Fibroblast of gingiva (primary cell): ENCODE measurements around the gene OXER1.

Source experiments
- DNase-seq: peaks from one replicate; pipeline ENCODE4 v3.0.0-alpha.2; 2011; ENCODE audit warnings: low read depth

Gene OXER1

DNA sequence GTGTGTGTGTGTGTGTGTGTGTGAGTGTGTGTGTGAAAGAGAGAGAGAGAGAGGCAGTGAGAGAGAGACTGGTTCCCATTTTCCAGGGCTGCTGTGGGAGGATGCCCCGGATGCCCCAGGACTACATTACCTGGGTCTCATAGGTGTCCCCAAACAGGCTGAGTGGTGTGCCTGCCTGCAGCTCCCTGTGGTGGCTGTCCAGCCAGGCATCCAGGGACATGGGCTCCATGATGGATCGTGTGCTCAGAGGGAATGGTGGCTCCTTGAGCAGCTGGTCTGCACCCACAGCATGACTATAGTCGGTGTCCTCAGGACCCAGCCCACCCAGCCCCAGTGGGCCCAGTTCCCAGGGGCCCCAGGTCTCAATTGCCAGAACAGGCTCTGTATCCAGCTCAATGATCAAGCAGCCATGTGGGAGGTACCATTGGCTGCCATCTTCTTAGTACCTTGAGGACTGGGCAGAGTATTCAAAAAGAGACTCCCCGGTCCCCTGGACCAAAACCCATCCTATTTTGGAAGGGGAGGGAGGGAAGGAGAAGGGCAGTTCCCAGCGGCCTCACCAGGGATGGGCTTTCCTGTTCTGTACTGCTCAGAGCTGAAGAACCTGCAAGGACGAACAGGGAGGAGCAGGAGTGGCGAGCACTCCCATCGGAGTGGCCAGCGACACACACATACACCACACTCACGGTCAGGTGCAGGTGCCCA lies 5.8 kb upstream of the OXER1 start:
- no peak for DNase-seq

- DNase-seq, result no peak
Observed at GRCh38 chr2:42768706-42769256, 4.8 kb upstream of the OXER1 start.

- no peak for DNase-seq
Observed at GRCh38 chr2:42767899-42768705, 4.2 kb upstream of the OXER1 start.

- DNase-seq, result no peak
Observed at GRCh38 chr2:42767080-42767898, 3.4 kb upstream of the OXER1 start.

GRCh38 chr2:42765686-42766085 lies 1.8 kb upstream of the OXER1 start:
- no peak for DNase-seq

DNA sequence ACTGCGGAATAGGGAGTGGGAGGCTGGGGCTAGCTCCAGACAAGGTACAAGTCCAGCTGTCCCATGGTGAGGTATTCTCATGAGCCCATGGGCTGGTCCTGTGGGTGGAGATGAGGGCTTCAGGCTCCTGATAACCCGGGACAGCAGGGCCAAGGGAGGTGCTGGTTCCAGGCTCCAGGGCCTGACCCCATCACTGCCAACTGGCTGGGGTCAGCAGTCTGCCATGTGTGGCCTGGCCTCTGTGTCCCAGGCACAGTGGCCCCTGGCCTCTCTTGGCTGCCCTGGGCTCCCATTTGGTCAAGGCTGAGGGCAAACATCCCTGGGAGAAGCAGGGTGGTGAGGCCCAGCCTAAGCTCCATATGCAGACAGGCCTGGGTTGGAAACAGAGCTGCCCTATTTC lies 966 bp upstream of the OXER1 start:
- no peak for DNase-seq

GRCh38 chr2:42762823-42763804 lies 821 bp downstream of the OXER1 start:
- DNase-seq, result no peak

GRCh38 chr2:42762155-42762554 lies 1.8 kb downstream of the OXER1 start:
- DNase-seq, result no peak

DNA sequence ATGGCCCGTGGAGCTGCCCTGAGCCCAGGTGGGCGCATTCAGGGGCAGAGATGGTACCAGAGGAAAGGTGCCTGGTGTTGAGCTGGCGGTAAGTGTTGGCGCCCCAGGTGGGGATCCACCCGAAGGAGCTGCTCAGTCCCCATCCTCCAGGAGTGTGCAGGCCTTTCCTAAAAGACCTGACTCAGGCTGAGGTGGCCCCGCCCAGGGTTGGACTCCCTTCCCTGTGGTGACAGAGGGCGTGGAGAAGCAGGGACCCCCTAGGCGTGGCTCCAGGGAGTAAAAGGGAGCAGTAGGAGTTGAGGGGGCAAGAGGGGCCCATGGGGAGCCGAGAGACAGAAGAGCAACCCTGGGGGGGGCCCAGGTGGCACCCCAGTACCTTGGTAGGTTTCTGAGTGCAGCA lies 2.4 kb downstream of the OXER1 start:
- DNase-seq, result no peak

DNA sequence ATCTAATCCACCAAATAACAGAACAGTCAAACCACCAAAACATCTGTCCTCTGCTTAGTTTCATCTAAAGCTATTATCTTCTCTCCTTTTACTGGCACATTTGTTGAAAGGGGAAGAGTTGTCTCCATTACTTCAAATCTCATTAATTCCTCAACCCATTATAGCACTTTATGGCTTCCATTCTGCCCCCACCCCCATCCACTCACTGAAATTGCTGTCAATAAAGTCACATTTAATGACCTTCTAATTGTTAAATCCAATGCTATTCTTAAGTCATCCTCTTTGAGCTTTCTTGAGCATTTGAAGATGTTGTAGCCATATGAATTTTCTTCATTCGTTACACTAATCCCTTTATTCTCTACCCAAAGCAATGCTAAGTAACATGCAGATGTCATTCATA lies 5.2 kb downstream of the OXER1 start:
- DNase-seq, result no peak

GRCh38 chr2:42757981-42758740 lies 5.8 kb downstream of the OXER1 start:
- DNase-seq, result no peak

GRCh38 chr2:42756966-42757513 lies 6.9 kb downstream of the OXER1 start:
- DNase-seq, result no peak

DNA sequence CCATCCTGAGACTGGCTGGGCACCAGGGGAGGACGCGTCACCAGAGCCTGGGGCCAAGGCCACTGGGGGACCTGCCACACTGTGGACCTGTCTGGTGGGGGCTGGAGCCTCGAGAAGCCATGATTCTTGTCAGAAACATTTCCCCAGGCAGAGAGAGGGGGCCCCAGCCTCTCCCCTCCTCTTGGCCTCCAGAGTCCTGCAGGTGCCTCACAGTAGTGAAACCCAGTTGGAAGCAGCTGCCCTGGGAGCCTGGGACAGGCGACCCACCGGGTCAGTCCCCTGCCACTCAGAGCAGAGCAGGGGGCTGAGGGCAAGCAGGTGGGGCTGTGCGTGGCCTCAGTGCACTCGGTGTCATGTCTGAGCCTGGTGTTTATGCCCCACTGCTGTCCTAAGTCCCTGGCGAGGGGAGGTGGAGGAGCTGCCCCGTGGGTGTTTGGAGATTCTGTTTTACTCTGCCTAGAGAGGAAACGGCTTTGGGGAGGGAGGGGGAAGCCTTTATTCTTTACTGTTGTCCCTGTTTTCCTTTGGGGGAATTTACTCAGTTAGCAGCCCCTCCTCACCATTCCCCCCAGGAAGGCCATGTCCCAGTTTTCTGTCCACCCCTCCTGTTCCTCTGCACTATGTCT lies 7.7 kb downstream of the OXER1 start:
- DNase-seq, result no peak

- peak; percentile 58 for DNase-seq
Observed at GRCh38 chr2:42755191-42755880, 8.6 kb downstream of the OXER1 start.

- no peak for DNase-seq
Observed at GRCh38 chr2:42754776-42755140, 9.2 kb downstream of the OXER1 start.

DNA sequence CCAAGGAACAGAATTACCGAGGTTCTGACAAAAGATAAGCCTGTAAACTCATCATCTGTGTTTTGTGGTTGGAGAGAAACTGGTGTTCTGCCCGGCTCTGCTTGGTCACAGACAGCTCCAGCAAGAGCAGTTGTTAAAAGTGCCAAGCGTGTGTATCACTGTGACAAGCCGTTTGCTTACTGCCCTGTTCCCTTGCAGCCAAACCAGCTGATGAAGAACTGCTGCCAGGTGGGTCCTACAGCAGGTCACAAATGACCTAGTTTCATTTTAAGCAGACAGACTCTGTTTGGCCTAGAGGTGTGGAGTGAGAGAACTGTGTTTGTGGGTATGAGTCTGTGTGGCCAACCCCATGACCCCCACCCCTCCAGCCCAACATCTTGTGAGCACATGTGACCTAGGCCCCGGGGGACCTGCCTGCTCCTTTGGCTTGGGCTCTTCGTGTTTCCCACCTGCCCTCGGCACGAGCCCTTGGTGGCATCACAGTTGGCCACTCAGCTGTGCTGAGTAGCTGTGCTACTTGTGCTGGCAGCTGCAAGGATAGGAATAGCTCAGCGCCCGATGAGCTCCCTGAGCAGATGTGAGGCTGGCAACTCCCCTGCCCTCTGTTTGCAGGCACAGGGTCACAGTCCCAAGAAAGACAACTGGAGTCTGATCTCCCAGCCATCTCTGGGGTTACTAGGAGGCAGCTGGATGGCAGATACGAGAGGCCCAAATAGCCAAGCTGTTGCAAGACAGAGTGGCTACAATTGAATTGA lies 9.7 kb downstream of the OXER1 start:
- peak; percentile 13 for DNase-seq

- no peak for DNase-seq
Observed at GRCh38 chr2:42752816-42753813, 10.8 kb downstream of the OXER1 start.
